ENCODE data around the gene ST6GALNAC5.

Gene ST6GALNAC5

DNA sequence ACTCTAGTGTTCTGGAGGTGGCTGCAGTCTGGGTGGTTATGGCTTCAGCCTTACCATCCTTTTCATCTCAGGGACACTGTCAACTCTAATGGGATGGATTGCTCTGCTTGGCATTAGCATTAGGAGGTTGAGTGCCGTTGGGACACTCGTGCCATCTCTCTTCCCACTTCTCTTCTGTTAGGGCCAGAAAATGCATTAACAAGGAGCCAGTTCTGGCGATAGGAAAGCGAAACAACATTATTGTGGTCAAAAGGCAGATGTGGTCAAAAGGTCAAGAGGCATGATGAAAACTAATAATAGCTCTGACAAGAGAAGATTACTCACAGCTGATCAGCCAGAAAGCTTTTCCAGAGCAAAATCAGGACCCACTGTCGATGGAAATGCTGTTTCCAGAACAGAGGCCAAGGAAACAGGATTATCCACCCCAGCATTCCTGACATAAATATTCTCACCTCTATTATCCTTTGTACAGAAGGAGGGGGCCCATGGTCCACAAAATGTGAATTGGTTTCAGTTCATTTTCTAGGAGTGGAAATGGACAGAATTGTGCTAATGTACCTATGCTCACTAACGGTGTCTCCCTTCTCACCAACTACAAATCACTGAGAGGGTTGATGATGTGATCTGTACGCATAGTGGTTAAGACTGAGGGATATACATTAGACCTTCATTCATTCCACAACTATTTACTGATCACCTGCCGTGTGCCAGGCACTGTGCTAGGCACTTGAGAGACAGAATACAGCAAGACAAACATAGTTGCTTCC, 72.0 kb downstream of the ST6GALNAC5 start:
- Histone ChIP-seq H3K27me3 (no peaks in the 10 kb centered on the region), H3K4me1 (no peaks in the 10 kb centered on the region), H3K4me3 (no peak overlapping the region), H3K36me3 (no peaks in the 10 kb centered on the region), H3K9me3 (no peaks in the 10 kb centered on the region), H3K27ac (no peak overlapping the region)
- intact Hi-C loops (cut with DNase I; ENCODE audit: low total_unique reads) = no loop called here
- TF ChIP-seq, protein P1, sequence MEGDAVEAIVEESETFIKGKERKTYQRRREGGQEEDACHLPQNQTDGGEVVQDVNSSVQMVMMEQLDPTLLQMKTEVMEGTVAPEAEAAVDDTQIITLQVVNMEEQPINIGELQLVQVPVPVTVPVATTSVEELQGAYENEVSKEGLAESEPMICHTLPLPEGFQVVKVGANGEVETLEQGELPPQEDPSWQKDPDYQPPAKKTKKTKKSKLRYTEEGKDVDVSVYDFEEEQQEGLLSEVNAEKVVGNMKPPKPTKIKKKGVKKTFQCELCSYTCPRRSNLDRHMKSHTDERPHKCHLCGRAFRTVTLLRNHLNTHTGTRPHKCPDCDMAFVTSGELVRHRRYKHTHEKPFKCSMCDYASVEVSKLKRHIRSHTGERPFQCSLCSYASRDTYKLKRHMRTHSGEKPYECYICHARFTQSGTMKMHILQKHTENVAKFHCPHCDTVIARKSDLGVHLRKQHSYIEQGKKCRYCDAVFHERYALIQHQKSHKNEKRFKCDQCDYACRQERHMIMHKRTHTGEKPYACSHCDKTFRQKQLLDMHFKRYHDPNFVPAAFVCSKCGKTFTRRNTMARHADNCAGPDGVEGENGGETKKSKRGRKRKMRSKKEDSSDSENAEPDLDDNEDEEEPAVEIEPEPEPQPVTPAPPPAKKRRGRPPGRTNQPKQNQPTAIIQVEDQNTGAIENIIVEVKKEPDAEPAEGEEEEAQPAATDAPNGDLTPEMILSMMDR (IDR thresholded peaks at IDR 0.05) = no peak
- DNase-seq = no peak

DNA sequence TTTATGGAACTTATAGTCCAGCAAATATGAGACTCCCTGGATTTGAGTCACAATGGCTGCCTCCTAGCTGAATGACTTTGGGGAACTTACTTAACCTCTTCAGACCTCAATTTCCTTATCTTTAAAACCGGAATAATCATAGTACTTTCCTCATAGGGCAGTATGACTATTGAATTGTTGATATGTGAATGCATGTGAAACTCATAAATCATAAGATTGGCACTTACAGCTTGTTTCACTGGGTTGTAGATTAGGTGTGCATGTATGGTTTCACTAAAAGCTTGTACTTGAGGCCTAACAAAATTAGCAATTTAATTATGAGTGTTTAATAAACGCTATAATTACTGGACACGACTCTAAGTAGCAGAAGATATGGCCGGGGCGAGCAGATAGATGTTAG, 72.5 kb downstream of the ST6GALNAC5 start:
- H3K27ac ChIP-seq = no peak overlapping the region
- TF ChIP-seq, protein P1 (IDR thresholded peaks at IDR 0.05) = no peak

DNA sequence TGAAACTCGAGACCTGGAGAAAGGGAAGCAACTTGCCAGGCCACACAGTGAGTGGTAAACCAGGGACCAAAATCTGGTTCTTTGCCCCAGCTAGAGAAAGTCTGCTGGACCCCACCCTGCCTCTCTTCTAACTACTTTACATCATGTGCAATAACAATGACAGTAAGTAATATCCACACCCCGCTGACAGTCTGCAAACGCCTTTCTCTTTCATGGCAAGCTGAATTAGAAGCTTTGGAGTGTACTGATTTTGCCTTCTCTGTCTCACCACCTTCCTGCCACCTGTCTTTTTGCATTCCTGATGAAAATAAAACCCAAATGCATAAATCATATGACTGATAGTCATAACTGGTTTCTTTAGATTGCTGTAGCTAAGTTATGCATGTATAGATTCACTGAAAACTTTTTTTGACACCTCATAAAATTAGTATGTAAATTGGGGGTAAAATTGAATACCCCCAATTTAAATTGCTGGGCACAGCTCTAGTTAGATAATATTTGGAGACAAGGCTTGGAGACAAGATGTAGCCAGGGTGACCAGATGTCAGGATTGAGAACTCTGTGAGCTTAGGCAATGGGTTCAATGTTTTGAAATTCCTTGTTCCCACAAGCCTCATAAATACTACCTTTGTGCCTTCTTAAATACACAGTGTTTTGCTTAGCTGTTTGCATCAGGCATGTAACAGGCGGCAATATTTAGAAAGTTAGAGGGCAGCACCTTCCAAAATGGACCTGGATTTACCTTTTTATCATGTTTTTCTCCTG, 73.5 kb downstream of the ST6GALNAC5 start:
- Histone ChIP-seq H3K27ac (no peak overlapping the region), H3K4me3 (no peak overlapping the region), H3K27me3 (no peaks in the 10 kb centered on the region), H3K36me3 (no peaks in the 10 kb centered on the region), H3K4me1 (no peaks in the 10 kb centered on the region), H3K9me3 (no peaks in the 10 kb centered on the region)
- intact Hi-C loops (cut with DNase I; ENCODE audit: low total_unique reads) = no loop called here
- no peak for DNase-seq
- TF ChIP-seq, protein P1 (IDR thresholded peaks at IDR 0.05) = no peak

More for the DNA sequence above, 72.5 kb downstream of the ST6GALNAC5 start:
- no peaks in the 10 kb centered on the region for H3K9me3 ChIP-seq
- no peak overlapping the region for H3K4me3 ChIP-seq
- no peaks in the 10 kb centered on the region for H3K36me3 ChIP-seq
- DNase-seq = no peak
- H3K4me1 ChIP-seq = no peaks in the 10 kb centered on the region
- intact Hi-C loops (cut with DNase I; ENCODE audit: low total_unique reads) = no loop called here
- H3K27me3 ChIP-seq = no peaks in the 10 kb centered on the region

DNA sequence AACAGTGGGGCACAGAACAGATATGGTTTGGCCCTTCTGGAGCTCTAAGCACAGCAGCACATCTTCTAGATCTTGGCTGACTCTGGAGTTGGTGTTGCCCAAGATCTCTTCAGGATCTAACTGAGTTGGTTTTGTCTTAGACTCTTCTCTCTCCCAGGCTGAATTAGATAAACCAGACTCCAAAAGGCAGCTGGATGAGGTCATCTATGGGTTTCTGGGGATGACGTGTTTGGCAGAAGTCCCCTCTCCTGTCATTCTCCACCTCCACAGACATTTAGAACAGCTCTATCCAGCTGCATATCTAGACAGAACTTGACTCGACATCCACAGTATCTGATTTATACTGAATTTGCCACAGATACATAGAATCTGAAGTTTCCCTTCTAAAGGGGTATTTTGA, 75.3 kb downstream of the ST6GALNAC5 start:
- Histone ChIP-seq H3K4me3 (no peak overlapping the region), H3K27me3 (no peaks in the 10 kb centered on the region), H3K4me1 (no peaks in the 10 kb centered on the region), H3K27ac (no peak overlapping the region), H3K36me3 (no peaks in the 10 kb centered on the region), H3K9me3 (no peaks in the 10 kb centered on the region)
- DNase-seq = no peak
- intact Hi-C loops (cut with DNase I; ENCODE audit: low total_unique reads) = no loop called here
- TF ChIP-seq, protein P1 (IDR thresholded peaks at IDR 0.05) = no peak

DNA sequence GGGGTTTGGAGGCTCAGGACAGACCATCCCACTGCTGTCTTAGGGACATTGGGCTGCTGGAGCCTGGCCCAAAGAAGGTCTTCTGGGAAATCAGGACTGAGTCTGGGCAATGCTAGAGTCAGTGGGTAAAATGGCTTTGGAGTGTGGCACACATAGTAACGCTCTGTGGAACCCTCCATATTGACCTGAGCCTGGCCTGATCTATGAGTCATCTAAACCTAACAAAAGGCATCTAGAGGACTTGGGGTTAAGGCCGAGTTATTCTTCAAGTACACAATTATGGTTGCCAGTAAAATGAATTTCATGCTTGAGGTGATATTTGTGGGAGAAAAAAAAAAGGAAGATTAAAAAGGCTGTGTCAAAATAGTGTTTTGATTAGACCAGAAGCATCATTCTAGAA, 77.7 kb downstream of the ST6GALNAC5 start:
- Histone ChIP-seq H3K4me3 (no peak overlapping the region), H3K27me3 (no peaks in the 10 kb centered on the region), H3K4me1 (no peaks in the 10 kb centered on the region), H3K9me3 (no peaks in the 10 kb centered on the region), H3K36me3 (no peaks in the 10 kb centered on the region), H3K27ac (no peak overlapping the region)
- TF ChIP-seq, protein P1 (IDR thresholded peaks at IDR 0.05) = no peak
- intact Hi-C loops (cut with DNase I; ENCODE audit: low total_unique reads) = no loop called here
- DNase-seq = no peak

All from tibial artery (tissue), 4 donors.